PC-3 (cell line): ENCODE results near the gene RALGDS. TPM values are rescaled to one million over a fixed set of nuclear protein-coding genes. Genes with fewer than 3 reads are reported as not detected.

Experiments
- ATAC-seq: fragments of 200-7000 bp; cut with Tn5 transposase; 2 replicates; pipeline ENCODE4 v1.9.1; 2020; ENCODE audit warnings: mild to moderate bottlenecking, moderate library complexity
- BruUV-seq: library from RNA; stranded (reverse); fragments of 400-500 nt; replicated peaks from 2 replicates; lab custom pipeline; 2021; lab: Mats Ljungman, UMichigan
- CTCF ChIA-PET: fragments of 300-600 bp; sonication (Branson Sonifier 250); formaldehyde crosslinking; loops from one replicate; lab custom pipeline; 2022; ENCODE audit warnings: antibody characterized with exemption; lab: Charles Lee
- POLR2A ChIA-PET: fragments of 300-600 bp; sonication (Branson Sonifier 250); formaldehyde crosslinking; loops from one replicate; lab custom pipeline; 2022; ENCODE audit warnings: antibody characterized with exemption; ENCODE audit not compliant: unreplicated experiment; lab: Charles Lee
- DNase-seq: peaks from one replicate; pipeline ENCODE4 v3.0.0-alpha.2; 2015
- H2AFZ ChIP-seq: fragments of 300-600 bp; sonication (generic); 2 replicates; pipeline ENCODE4 v1.6.0; 2016; ENCODE audit warnings: antibody characterized with exemption, low read length
- H3F3A ChIP-seq: fragments of 300-600 bp; sonication (generic); one replicate; pipeline ENCODE4 v1.6.0; 2017; ENCODE audit warnings: antibody characterized with exemption, low read length, control low read depth, mild to moderate bottlenecking; ENCODE audit not compliant: unreplicated experiment
- H3K27ac ChIP-seq: fragments of 300-600 bp; sonication (generic); 2 replicates; pipeline ENCODE4 v1.5.1; 2016; ENCODE audit warnings: mild to moderate bottlenecking, low read length
- H3K27me3 ChIP-seq: fragments of 300-600 bp; sonication (generic); 2 replicates; pipeline ENCODE4 v1.6.1; 2016; ENCODE audit warnings: low read length, mixed read lengths
- H3K36me3 ChIP-seq: fragments of 300-600 bp; sonication (generic); 2 replicates; pipeline ENCODE4 v1.6.1; 2016; ENCODE audit warnings: low read depth, mixed run types, low read length, mixed read lengths
- H3K4me1 ChIP-seq: fragments of 300-600 bp; sonication (generic); 2 replicates; pipeline ENCODE4 v1.5.1; 2016; ENCODE audit warnings: low read length; ENCODE audit not compliant: insufficient read depth
- H3K4me2 ChIP-seq: fragments of 300-600 bp; sonication (generic); 2 replicates; pipeline ENCODE4 v1.6.0; 2016; ENCODE audit warnings: low read length
- H3K4me3 ChIP-seq: fragments of 300-600 bp; sonication (generic); 2 replicates; pipeline ENCODE4 v1.5.1; 2016; ENCODE audit warnings: mild to moderate bottlenecking, low read length, mixed read lengths
- H3K79me2 ChIP-seq: fragments of 300-600 bp; sonication (generic); 2 replicates; pipeline ENCODE4 v1.6.1; 2017; ENCODE audit warnings: low read length, mixed read lengths
- H3K9ac ChIP-seq: fragments of 300-600 bp; sonication (generic); 2 replicates; pipeline ENCODE4 v1.6.0; 2016; ENCODE audit warnings: mild to moderate bottlenecking, low read length
- H3K9me2 ChIP-seq: fragments of 300-600 bp; sonication (generic); replicated peaks from 2 replicates; pipeline ENCODE4 v1.6.1; 2016; ENCODE audit warnings: mixed run types, low read length, mixed read lengths
- H3K9me3 ChIP-seq: fragments of 300-600 bp; sonication (generic); 2 replicates; pipeline ENCODE4 v1.6.1; 2016; ENCODE audit warnings: low read length, mixed read lengths
- H4K20me1 ChIP-seq: fragments of 300-600 bp; sonication (generic); 2 replicates; pipeline ENCODE4 v1.6.1; 2016; ENCODE audit warnings: low read length, mixed read lengths
- CTCF ChIP-seq: fragments of 300-600 bp; sonication (generic); conservative IDR thresholded peaks from 2 replicates; pipeline ENCODE4 v1.5.1; 2017; ENCODE audit warnings: antibody characterized with exemption, low read depth, mild to moderate bottlenecking, low read length
- EZH2 ChIP-seq: fragments of 300-600 bp; sonication (generic); IDR thresholded peaks from one replicate; pipeline ENCODE4 v1.6.1; 2017; ENCODE audit warnings: antibody characterized with exemption, mild to moderate bottlenecking, low read length; ENCODE audit not compliant: unreplicated experiment
- intact Hi-C: fragments of 100-400 bp; cut with micrococcal nuclease; formaldehyde crosslinking; loops from 2 replicates; pipeline ENCODE4 v1.9.0; 2023
- microRNA-seq: library from miRNA; unstranded; fragments of <30 nt; microRNA quantifications from one replicate; pipeline ENCODE4 v1.1.0, GENCODE V29; 2020; ENCODE audit not compliant: unreplicated experiment
- total RNA-seq: library from RNA; depleted of rRNA; stranded (reverse); fragments of >200 nt; gene quantifications from 2 replicates; pipeline ENCODE4 v1.2.3, GENCODE V29; 2014; rRNA removed

Gene RALGDS
- total RNA-seq, 1 experiment from 2014 or later, result 32.2 TPM

GRCh38 chr9:133048595-133048994, 72.4 kb downstream of the RALGDS start:
- Histone ChIP-seq H4K20me1 (no peaks in the 10 kb centered on the region), H3K4me2 (no peak overlapping the region), H3K9me3 (no peaks in the 10 kb centered on the region), H3K27me3 (no peaks in the 10 kb centered on the region), H3K9me2 (no peaks in the 10 kb centered on the region), H3F3A (no peaks in the 10 kb centered on the region), H3K9ac (no peak overlapping the region), H3K36me3 (peaks cover 4% of the 10 kb centered on the region; the same call in 1 of the 2 replicates), H3K4me3 (no peak overlapping the region), H3K79me2 (no peaks in the 10 kb centered on the region), H3K27ac (no peak overlapping the region), H3K4me1 (no peaks in the 10 kb centered on the region), H2AFZ (no peak overlapping the region)
- CTCF ChIA-PET, result no interaction called here
- TF ChIP-seq CTCF, result peak; percentile 43
- no peak for TF ChIP-seq EZH2
- DNase-seq (peak; percentile 30), ATAC-seq (peak; percentile 49; the same call in 1 of the 2 replicates)
- no TSS peak for BruUV-seq
- POLR2A ChIA-PET, result no interaction called here
- intact Hi-C loops, result loop anchor here (2.0 kb wide), 1 partner anchor 98 kb away; no protein-coding TSS in a partner anchor

Small RNAs within 50 kb of the gene (microRNA-seq; reads per million reads assigned to microRNA genes)
- gene MIR6877, result 6.3 reads per million, percentile 28 among the genes with 10 or more reads in this experiment

Other genes with a start within 250 kb of the RALGDS start
- 0.55 TPM in 1 of 2 replicates, not detected in the other for gene AK8, start 243.0 kb downstream of the RALGDS start, total RNA-seq
- 2.3 and 3.9 TPM in 2 replicates for gene SPACA9, start 242.3 kb downstream of the RALGDS start, total RNA-seq
- 15.6 and 19.3 TPM in 2 replicates for gene TSC1, start 176.6 kb downstream of the RALGDS start, total RNA-seq
- not detected in 2 replicates for gene GFI1B, start 142.5 kb downstream of the RALGDS start, total RNA-seq
- gene GTF3C5, start 90.2 kb downstream of the RALGDS start, total RNA-seq, result 78.5 and 98.3 TPM in 2 replicates
- 0.46 and 0.47 TPM in 2 replicates for gene CEL, start 59.3 kb downstream of the RALGDS start, total RNA-seq
- gene GBGT1, start 42.7 kb upstream of the RALGDS start, total RNA-seq, result not detected in 2 replicates
- not detected in 2 replicates for gene OBP2B, start 88.0 kb upstream of the RALGDS start, total RNA-seq
- gene ABO, start 154.0 kb upstream of the RALGDS start, total RNA-seq, result not detected in 2 replicates
- gene SURF6, start 214.9 kb upstream of the RALGDS start, total RNA-seq, result 28.0 TPM in 2 replicates
- 20.5 and 24.5 TPM in 2 replicates for gene MED22, start 226.9 kb upstream of the RALGDS start, total RNA-seq
- 998 and 1,156 TPM in 2 replicates for gene RPL7A, start 227.0 kb upstream of the RALGDS start, total RNA-seq
- gene SURF1, start 235.2 kb upstream of the RALGDS start, total RNA-seq, result 15.7 and 28.1 TPM in 2 replicates
- 103 and 134 TPM in 2 replicates for gene SURF2, start 235.3 kb upstream of the RALGDS start, total RNA-seq